CD4-positive, alpha-beta T cell treated with Interleukin-12 subunit alpha and Interleukin-12 subunit beta, for 1 hour (primary cell): ENCODE measurements around the gene EVA1C.
"Not testable (repeated sequence)": the region's sequence is repeated elsewhere in the genome, so short reads cannot be mapped to it uniquely, and the experiment has no call there.

ENCODE experiments used
- DNase-seq: peaks from one replicate; pipeline ENCODE4 v3.0.0-alpha.2; 2020

EVA1C gene

GRCh38 chr21:32534113-32534512 is 121.6 kb downstream of the EVA1C start:
- no peak for DNase-seq

- DNase-seq = no peak
These were observed 123.1 kb downstream of the EVA1C start for GRCh38 chr21:32535612-32536011.

GRCh38 chr21:32537569-32537881 is 125.0 kb downstream of the EVA1C start:
- no peak for DNase-seq

- peak; percentile 16 for DNase-seq
These were observed 125.8 kb downstream of the EVA1C start for GRCh38 chr21:32538147-32538792.

GRCh38 chr21:32539378-32539777 is 126.9 kb downstream of the EVA1C start:
- DNase-seq = no peak

GRCh38 chr21:32543056-32543455 is 130.6 kb downstream of the EVA1C start:
- not testable (repeated sequence) for DNase-seq

- no peak for DNase-seq
These were observed 131.5 kb downstream of the EVA1C start for GRCh38 chr21:32543975-32544374.

GRCh38 chr21:32544697-32545096 is 132.2 kb downstream of the EVA1C start:
- DNase-seq = no peak

- no peak for DNase-seq
These were observed 133.5 kb downstream of the EVA1C start for GRCh38 chr21:32545948-32546441.

- DNase-seq = no peak
These were observed 134.5 kb downstream of the EVA1C start for GRCh38 chr21:32547018-32547417.

- no peak for DNase-seq
These were observed 136.5 kb downstream of the EVA1C start for GRCh38 chr21:32548978-32549377.

GRCh38 chr21:32549440-32549839 is 136.9 kb downstream of the EVA1C start:
- DNase-seq = no peak

GRCh38 chr21:32549886-32550285 is 137.4 kb downstream of the EVA1C start:
- no peak for DNase-seq

- no peak for DNase-seq
These were observed 142.5 kb downstream of the EVA1C start for GRCh38 chr21:32554832-32555638.

- no peak for DNase-seq
These were observed 145.6 kb downstream of the EVA1C start for GRCh38 chr21:32558106-32558505.

GRCh38 chr21:32559006-32559610 is 146.6 kb downstream of the EVA1C start:
- DNase-seq = no peak

GRCh38 chr21:32560896-32561295 is 148.4 kb downstream of the EVA1C start:
- no peak for DNase-seq

GRCh38 chr21:32561476-32561875 is 149.0 kb downstream of the EVA1C start:
- DNase-seq = not testable (repeated sequence)

GRCh38 chr21:32562426-32562825 is 149.9 kb downstream of the EVA1C start:
- DNase-seq = no peak

- DNase-seq = no peak
These were observed 150.4 kb downstream of the EVA1C start for GRCh38 chr21:32562915-32563314.
